ENCODE results near the gene OSTF1. TPM values are rescaled to one million over a fixed set of nuclear protein-coding genes. Genes with fewer than 3 reads are reported as not detected.

Gene OSTF1
- total RNA-seq, 1 donor from 2014 or later = 21.8 TPM

GRCh38 chr9:75120686-75121085, 32.4 kb downstream of the OSTF1 start:
- TF ChIP-seq CTCF (IDR thresholded peaks at IDR 0.05) = no peak

GRCh38 chr9:75121914-75122558, 33.7 kb downstream of the OSTF1 start:
- H3K4me1 Mint-ChIP-seq (ENCODE audit: unreplicated experiment) = peaks cover 4% of the 10 kb centered on the region
- DNase-seq (ENCODE audit: extremely low spot score, unreplicated experiment) = no peak
- no peaks in the 10 kb centered on the region for H3K9me3 Mint-ChIP-seq (ENCODE audit: unreplicated experiment)
- no peak for TF ChIP-seq CTCF (IDR thresholded peaks at IDR 0.05)
- H3K27me3 Mint-ChIP-seq (ENCODE audit: unreplicated experiment) = no peaks in the 10 kb centered on the region
- peaks cover 21% of the 10 kb centered on the region for H3K36me3 Mint-ChIP-seq (ENCODE audit: unreplicated experiment)
- H3K27ac Mint-ChIP-seq (ENCODE audit: unreplicated experiment) = no peak overlapping the region
- H3K4me3 Mint-ChIP-seq (ENCODE audit: unreplicated experiment) = no peak overlapping the region

More at GRCh38 chr9:75120686-75121085, 32.4 kb downstream of the OSTF1 start:
- no peak overlapping the region for H3K27ac Mint-ChIP-seq (ENCODE audit: unreplicated experiment)
- H3K4me1 Mint-ChIP-seq (ENCODE audit: unreplicated experiment) = peaks cover 11% of the 10 kb centered on the region
- no peak overlapping the region for H3K4me3 Mint-ChIP-seq (ENCODE audit: unreplicated experiment)
- H3K9me3 Mint-ChIP-seq (ENCODE audit: unreplicated experiment) = no peaks in the 10 kb centered on the region
- DNase-seq (ENCODE audit: extremely low spot score, unreplicated experiment) = no peak
- peaks cover 21% of the 10 kb centered on the region for H3K36me3 Mint-ChIP-seq (ENCODE audit: unreplicated experiment)
- H3K27me3 Mint-ChIP-seq (ENCODE audit: unreplicated experiment) = no peaks in the 10 kb centered on the region

GRCh38 chr9:75123696-75124095, 35.4 kb downstream of the OSTF1 start:
- Mint-ChIP-seq H3K4me3 (ENCODE audit: unreplicated experiment) (no peak overlapping the region), H3K36me3 (ENCODE audit: unreplicated experiment) (peaks cover 10% of the 10 kb centered on the region), H3K27me3 (ENCODE audit: unreplicated experiment) (no peaks in the 10 kb centered on the region), H3K4me1 (ENCODE audit: unreplicated experiment) (peaks cover 4% of the 10 kb centered on the region), H3K9me3 (ENCODE audit: unreplicated experiment) (no peaks in the 10 kb centered on the region), H3K27ac (ENCODE audit: unreplicated experiment) (no peak overlapping the region)
- no peak for TF ChIP-seq CTCF (IDR thresholded peaks at IDR 0.05)
- DNase-seq (ENCODE audit: extremely low spot score, unreplicated experiment) = no peak

GRCh38 chr9:75128535-75128934, 40.2 kb downstream of the OSTF1 start:
- H3K4me1 Mint-ChIP-seq (ENCODE audit: unreplicated experiment) = peaks cover 5% of the 10 kb centered on the region
- no peak for TF ChIP-seq CTCF (IDR thresholded peaks at IDR 0.05)
- no peak overlapping the region for H3K4me3 Mint-ChIP-seq (ENCODE audit: unreplicated experiment)
- no peak overlapping the region for H3K27ac Mint-ChIP-seq (ENCODE audit: unreplicated experiment)
- DNase-seq (ENCODE audit: extremely low spot score, unreplicated experiment) = no peak
- no peaks in the 10 kb centered on the region for H3K9me3 Mint-ChIP-seq (ENCODE audit: unreplicated experiment)
- no peaks in the 10 kb centered on the region for H3K27me3 Mint-ChIP-seq (ENCODE audit: unreplicated experiment)
- peaks cover 19% of the 10 kb centered on the region for H3K36me3 Mint-ChIP-seq (ENCODE audit: unreplicated experiment)

- H3K9me3 Mint-ChIP-seq (ENCODE audit: unreplicated experiment) = no peaks in the 10 kb centered on the region
- H3K27me3 Mint-ChIP-seq (ENCODE audit: unreplicated experiment) = no peaks in the 10 kb centered on the region
- H3K4me1 Mint-ChIP-seq (ENCODE audit: unreplicated experiment) = peaks cover 2% of the 10 kb centered on the region
- no peak for TF ChIP-seq CTCF (IDR thresholded peaks at IDR 0.05)
- H3K36me3 Mint-ChIP-seq (ENCODE audit: unreplicated experiment) = peaks cover 27% of the 10 kb centered on the region
- no peak overlapping the region for H3K27ac Mint-ChIP-seq (ENCODE audit: unreplicated experiment)
- DNase-seq (ENCODE audit: extremely low spot score, unreplicated experiment) = no peak
- H3K4me3 Mint-ChIP-seq (ENCODE audit: unreplicated experiment) = no peak overlapping the region
These were observed 41.9 kb downstream of the OSTF1 start for GRCh38 chr9:75130172-75130571.

All from osteocyte (in vitro differentiated cells).